HFF-Myc (cell line): ENCODE results near the gene CMPK1.
A peak's percentile ranks its signal among the peaks of the same experiment; 100 is the strongest.

Experiments used
- DNase-seq: peaks from one replicate; pipeline ENCODE4 v3.0.0-alpha.2; 2011; ENCODE audit warnings: low read depth; ENCODE audit errors: extremely low read depth
- H3K4me3 ChIP-seq: replicated peaks from 2 replicates; pipeline ENCODE4 v1.5.1; 2011; ENCODE audit warnings: low read depth, mild to moderate bottlenecking, control low read depth, low read length
- CTCF ChIP-seq: IDR thresholded peaks from 2 replicates; pipeline ENCODE4 v1.5.1; 2012; ENCODE audit warnings: mild to moderate bottlenecking, low read depth, low read length, control low read depth; ENCODE audit errors: missing control alignments

The CMPK1 gene

DNA sequence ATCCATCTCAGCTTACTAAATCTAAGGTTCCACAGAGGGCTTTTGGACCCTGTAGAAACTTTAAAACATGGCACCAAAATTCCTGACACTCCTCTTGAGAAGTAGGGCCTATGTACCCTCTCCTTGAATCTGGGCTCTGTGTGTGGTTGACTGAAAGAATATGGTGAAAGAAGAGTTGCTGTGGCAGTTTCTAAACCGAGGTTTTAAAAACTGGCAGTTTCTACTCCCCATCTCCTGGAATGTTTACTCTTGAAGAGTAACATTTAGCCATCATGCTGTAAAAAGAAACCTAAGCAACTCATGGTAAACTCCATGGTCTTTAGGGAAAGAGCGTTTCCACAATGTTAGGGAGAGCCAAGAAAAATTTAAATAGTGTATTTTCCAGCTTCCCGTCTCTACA, 4.6 kb upstream of the CMPK1 start:
- no peak overlapping the region for H3K4me3 ChIP-seq
- no peak for DNase-seq
- TF ChIP-seq CTCF: no peak

DNA sequence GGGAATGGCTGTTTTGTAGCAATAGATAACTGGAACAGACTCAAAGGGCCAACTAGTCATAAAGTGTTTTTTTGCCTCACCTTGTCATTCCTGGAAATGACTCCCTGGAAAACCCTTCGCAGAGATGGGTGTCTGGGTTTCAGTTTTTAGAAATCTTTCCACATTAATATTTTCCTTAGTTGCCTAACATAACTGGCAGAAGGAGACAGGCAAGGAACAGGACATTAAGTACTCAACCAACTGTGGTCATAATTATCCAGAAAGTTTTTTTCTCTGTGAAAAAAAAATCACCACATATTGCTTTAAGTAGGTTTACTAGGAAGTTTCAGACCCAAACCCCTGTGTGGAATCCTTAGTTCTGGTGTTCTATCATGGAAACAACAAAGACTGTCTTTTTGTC, 3.4 kb upstream of the CMPK1 start:
- no peak overlapping the region for H3K4me3 ChIP-seq
- no peak for TF ChIP-seq CTCF
- DNase-seq: no peak

DNA sequence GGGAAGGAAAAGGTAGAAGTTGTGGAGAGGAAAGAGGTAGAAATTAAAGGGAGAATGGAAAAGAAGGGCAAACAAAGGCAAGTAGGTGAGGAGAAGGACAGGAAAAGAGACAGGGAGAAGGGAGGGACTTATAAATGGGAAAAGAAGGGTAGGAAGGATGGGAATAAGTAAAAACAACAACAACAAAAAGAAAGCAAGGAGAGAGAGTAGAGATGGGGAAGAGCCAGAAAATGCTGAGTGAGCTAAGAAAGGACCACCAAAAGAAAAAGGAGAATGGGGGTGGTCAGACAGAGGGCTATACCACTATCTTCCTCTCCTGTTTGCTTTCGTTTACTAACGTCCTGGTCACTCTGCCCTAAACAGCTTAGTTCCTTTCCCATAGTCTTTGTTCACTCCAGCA, 1.7 kb upstream of the CMPK1 start:
- no peak for TF ChIP-seq CTCF
- H3K4me3 ChIP-seq: no peak overlapping the region
- DNase-seq: no peak

DNA sequence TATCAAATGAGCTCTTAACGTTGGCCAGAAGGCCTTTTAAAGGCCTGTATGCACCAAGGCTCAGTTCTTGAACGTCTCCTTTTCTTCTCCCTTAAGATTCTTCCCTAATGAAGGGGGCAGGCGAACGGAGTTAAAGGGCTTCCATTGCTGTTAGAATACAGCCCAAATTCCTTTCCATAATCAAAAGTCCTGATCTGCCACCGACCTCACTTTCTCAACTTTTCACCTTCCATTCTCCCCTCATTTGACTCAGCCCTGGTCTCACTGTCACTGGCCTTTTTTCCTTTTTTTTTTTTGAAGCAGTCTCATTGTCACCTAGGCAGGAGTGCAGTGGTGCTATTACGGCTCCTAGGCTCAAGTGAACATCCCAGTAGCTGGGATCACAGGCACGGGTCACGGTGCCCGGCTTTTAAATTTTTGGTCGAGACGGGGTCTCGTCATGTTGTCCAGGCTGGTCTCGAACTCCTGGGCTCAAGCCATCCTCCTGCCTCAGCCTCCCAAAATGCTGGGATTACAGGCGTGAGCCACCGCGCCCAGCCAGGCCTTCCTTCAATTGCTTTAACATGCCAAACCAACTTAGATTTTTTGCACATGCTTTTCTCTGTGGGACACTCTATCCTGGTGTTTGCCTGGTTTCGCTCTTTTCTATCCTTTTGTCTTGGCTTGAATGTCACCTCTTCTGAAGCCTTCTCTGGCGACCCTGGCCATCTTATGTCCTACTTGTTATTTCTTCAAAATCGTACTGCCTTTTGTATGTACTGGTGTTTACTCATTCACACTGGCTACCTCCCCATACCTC, 612 bp upstream of the CMPK1 start:
- peak overlapping the region; percentile 63 for H3K4me3 ChIP-seq
- TF ChIP-seq CTCF: no peak
- no peak for DNase-seq

GRCh38 chr1:47333922-47334764, 553 bp downstream of the CMPK1 start:
- peak overlapping the region; percentile 63 for H3K4me3 ChIP-seq
- DNase-seq: no peak
- TF ChIP-seq CTCF: no peak

GRCh38 chr1:47334765-47335435, 1.3 kb downstream of the CMPK1 start:
- peak overlapping the region; percentile 63 for H3K4me3 ChIP-seq
- no peak for DNase-seq
- no peak for TF ChIP-seq CTCF
